Mesendoderm (in vitro differentiated cells): ENCODE data around the gene USP32.

Source experiments
- DNase-seq: peaks from one replicate; pipeline ENCODE4 v3.0.0; 2013
- H2AK5ac ChIP-seq: 2 replicates; pipeline ENCODE4 v1.6.1; 2013; ENCODE audit warnings: low read length, inconsistent platforms
- H2BK120ac ChIP-seq: 2 replicates; pipeline ENCODE4 v1.6.1; 2013; ENCODE audit warnings: low read depth, mild to moderate bottlenecking, low read length, moderate library complexity, mixed read lengths
- H2BK15ac ChIP-seq: replicated peaks from 2 replicates; pipeline ENCODE4 v1.6.1; 2013; ENCODE audit warnings: low read depth, mild to moderate bottlenecking, moderate library complexity
- H2BK5ac ChIP-seq: 2 replicates; pipeline ENCODE4 v1.6.1; 2013; ENCODE audit warnings: low read length, inconsistent platforms
- H3K18ac ChIP-seq: 2 replicates; pipeline ENCODE4 v1.6.1; 2013; ENCODE audit warnings: mild to moderate bottlenecking, low read length, mixed read lengths
- H3K23ac ChIP-seq: one replicate; pipeline ENCODE4 v1.6.1; 2013; ENCODE audit warnings: low read length
- H3K27ac ChIP-seq: 2 replicates; pipeline ENCODE4 v1.5.1; 2013; ENCODE audit warnings: low read depth, mild to moderate bottlenecking, inconsistent platforms, low read length, moderate library complexity
- H3K27me3 ChIP-seq: 2 replicates; pipeline ENCODE4 v1.6.1; 2013; ENCODE audit warnings: low read length, control low read depth, mild to moderate bottlenecking, inconsistent platforms; ENCODE audit not compliant: insufficient read depth, poor library complexity
- H3K36me3 ChIP-seq: 2 replicates; pipeline ENCODE4 v1.6.1; 2013; ENCODE audit warnings: low read length, inconsistent platforms; ENCODE audit not compliant: control insufficient read depth, insufficient read depth
- H3K4ac ChIP-seq: one replicate; pipeline ENCODE4 v1.6.1; 2013; ENCODE audit warnings: low read depth, mild to moderate bottlenecking, low read length, moderate library complexity
- H3K4me1 ChIP-seq: 2 replicates; pipeline ENCODE4 v1.6.1; 2013; ENCODE audit warnings: low read depth, low read length, inconsistent platforms; ENCODE audit not compliant: control insufficient read depth
- H3K4me2 ChIP-seq: 2 replicates; pipeline ENCODE4 v1.6.1; 2013; ENCODE audit warnings: low read length
- H3K4me3 ChIP-seq: 2 replicates; pipeline ENCODE4 v1.5.1; 2013; ENCODE audit warnings: mild to moderate bottlenecking, low read length
- H3K56ac ChIP-seq: one replicate; pipeline ENCODE4 v1.6.1; 2013; ENCODE audit warnings: low read length
- H3K79me1 ChIP-seq: 2 replicates; pipeline ENCODE4 v1.6.1; 2013; ENCODE audit warnings: low read length, inconsistent platforms
- H3K79me2 ChIP-seq: 2 replicates; pipeline ENCODE4 v1.6.1; 2013; ENCODE audit warnings: mild to moderate bottlenecking, low read length; ENCODE audit not compliant: control insufficient read depth, insufficient read depth
- H3K9ac ChIP-seq: 2 replicates; pipeline ENCODE4 v1.6.1; 2013; ENCODE audit warnings: low read length, inconsistent platforms
- H4K5ac ChIP-seq: one replicate; pipeline ENCODE4 v1.6.1; 2013; ENCODE audit warnings: low read length
- H4K8ac ChIP-seq: one replicate; pipeline ENCODE4 v1.6.1; 2013; ENCODE audit warnings: low read depth, mild to moderate bottlenecking, control low read depth, low read length, moderate library complexity
- WGBS: extraction: QIAGEN DNeasy Blood & Tissue Kit; methylation state at CpG from one replicate; pipeline ENCODE4 v1.1.7; 2013; ENCODE audit warnings: low lambda C conversion rate, missing lambda C conversion rate; ENCODE audit not compliant: insufficient coverage; ENCODE audit errors: extremely low coverage; 5-methylcytosine and 5-hydroxymethylcytosine counted together

The USP32 gene

DNA sequence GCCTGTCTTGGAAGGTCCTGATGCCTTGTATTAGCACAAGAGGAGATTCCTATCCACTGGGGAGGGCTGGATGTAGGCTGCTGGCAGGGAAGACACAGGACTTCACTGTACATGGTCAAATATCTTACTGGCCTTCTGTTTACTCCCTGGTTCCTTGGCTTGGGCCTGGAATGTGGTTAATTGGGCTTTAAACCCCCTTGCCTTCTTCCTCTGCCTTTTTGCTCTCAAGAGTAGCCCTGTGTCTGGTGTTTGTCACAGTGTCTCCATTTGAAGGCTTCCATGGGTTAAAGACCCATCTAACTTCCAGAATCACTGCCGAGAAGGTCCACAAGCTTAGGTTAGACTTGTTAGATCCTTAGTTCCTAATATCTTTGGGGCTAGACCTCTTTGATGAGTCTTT lies 23.2 kb upstream of the USP32 start:
- Histone ChIP-seq H2BK15ac (no peak overlapping the region), H3K18ac (no peak overlapping the region), H2BK5ac (no peak overlapping the region), H3K23ac (no peak overlapping the region), H3K9ac (no peak overlapping the region), H4K8ac (no peak overlapping the region), H3K79me2 (no peaks in the 10 kb centered on the region), H2BK120ac (no peak overlapping the region), H3K27me3 (no peaks in the 10 kb centered on the region), H3K4me3 (no peak overlapping the region), H3K79me1 (no peaks in the 10 kb centered on the region), H3K56ac (no peak overlapping the region), H2AK5ac (no peak overlapping the region), H3K4me1 (no peaks in the 10 kb centered on the region), H3K4ac (no peak overlapping the region), H4K5ac (no peak overlapping the region), H3K4me2 (no peak overlapping the region), H3K27ac (no peak overlapping the region), H3K36me3 (no peaks in the 10 kb centered on the region)
- no peak for DNase-seq
- no CpG with 5 or more reads among the region's 1 CpG for WGBS

DNA sequence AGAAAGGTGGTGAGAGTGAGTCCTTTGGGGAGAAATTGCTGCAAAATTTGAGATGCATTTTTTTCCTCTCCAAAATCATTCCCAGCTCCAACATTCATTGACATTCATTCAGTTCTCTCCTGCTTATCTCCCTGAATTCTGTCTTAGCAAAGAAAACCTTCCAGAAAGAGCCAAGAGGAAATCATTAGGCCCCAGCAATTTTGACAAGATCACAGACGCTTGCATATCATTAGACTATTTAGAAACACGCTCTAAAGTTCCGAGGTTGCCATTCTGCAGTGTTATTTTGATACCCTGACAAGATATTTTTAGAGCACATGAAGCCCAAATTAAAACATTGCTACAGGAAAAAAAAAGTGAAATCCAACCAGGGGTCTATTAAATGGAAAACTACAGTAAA lies 20.8 kb upstream of the USP32 start:
- H3K27me3 ChIP-seq = no peaks in the 10 kb centered on the region
- no peak for DNase-seq
- H4K5ac ChIP-seq = no peak overlapping the region

DNA sequence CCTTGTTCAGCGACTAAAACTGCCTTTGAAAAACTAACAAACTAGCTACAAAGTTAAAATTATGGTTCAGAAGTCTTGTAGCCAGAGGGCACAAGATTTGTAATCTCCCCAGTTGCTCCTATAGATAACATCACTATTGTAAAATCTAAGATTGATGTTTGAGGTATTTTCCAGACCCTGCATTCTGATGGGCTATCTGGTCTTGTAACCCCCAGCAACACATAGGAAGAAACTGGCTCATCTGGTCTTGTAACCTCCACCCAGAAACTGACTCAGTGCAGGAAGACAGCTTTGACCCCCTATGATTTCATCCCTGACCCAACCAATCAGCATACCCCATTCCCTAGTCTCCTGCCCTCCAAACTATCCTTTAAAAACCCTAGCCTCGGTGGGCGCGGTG lies 18.1 kb upstream of the USP32 start:
- no peak overlapping the region for H2BK120ac ChIP-seq
- H3K79me2 ChIP-seq = no peaks in the 10 kb centered on the region
- H3K23ac ChIP-seq = no peak overlapping the region
- no peak for DNase-seq
- no peak overlapping the region for H3K4me2 ChIP-seq
- H3K79me1 ChIP-seq = no peaks in the 10 kb centered on the region
- no CpG with 5 or more reads among the region's 4 CpGs for WGBS
- no peak overlapping the region for H2AK5ac ChIP-seq
- no peak overlapping the region for H3K4me3 ChIP-seq
- H3K56ac ChIP-seq = no peak overlapping the region
- no peak overlapping the region for H3K9ac ChIP-seq
- H3K27ac ChIP-seq = no peak overlapping the region
- no peak overlapping the region for H2BK15ac ChIP-seq
- no peak overlapping the region for H2BK5ac ChIP-seq
- no peaks in the 10 kb centered on the region for H3K4me1 ChIP-seq
- H3K18ac ChIP-seq = no peak overlapping the region
- no peak overlapping the region for H3K4ac ChIP-seq
- no peak overlapping the region for H4K8ac ChIP-seq
- H4K5ac ChIP-seq = no peak overlapping the region
- H3K27me3 ChIP-seq = no peaks in the 10 kb centered on the region
- H3K36me3 ChIP-seq = no peaks in the 10 kb centered on the region

More for the DNA sequence above, 20.8 kb upstream of the USP32 start:
- no peaks in the 10 kb centered on the region for H3K4me1 ChIP-seq
- H3K27ac ChIP-seq = no peak overlapping the region
- no peaks in the 10 kb centered on the region for H3K79me2 ChIP-seq
- no CpG with 5 or more reads among the region's 3 CpGs for WGBS
- no peak overlapping the region for H3K23ac ChIP-seq
- H2BK15ac ChIP-seq = no peak overlapping the region
- no peak overlapping the region for H2BK5ac ChIP-seq
- no peaks in the 10 kb centered on the region for H3K36me3 ChIP-seq
- H3K79me1 ChIP-seq = no peaks in the 10 kb centered on the region
- H3K9ac ChIP-seq = no peak overlapping the region
- H3K56ac ChIP-seq = no peak overlapping the region
- H3K4me3 ChIP-seq = no peak overlapping the region
- H4K8ac ChIP-seq = no peak overlapping the region
- H3K4ac ChIP-seq = no peak overlapping the region
- H3K18ac ChIP-seq = no peak overlapping the region
- H2BK120ac ChIP-seq = no peak overlapping the region
- no peak overlapping the region for H3K4me2 ChIP-seq
- no peak overlapping the region for H2AK5ac ChIP-seq

DNA sequence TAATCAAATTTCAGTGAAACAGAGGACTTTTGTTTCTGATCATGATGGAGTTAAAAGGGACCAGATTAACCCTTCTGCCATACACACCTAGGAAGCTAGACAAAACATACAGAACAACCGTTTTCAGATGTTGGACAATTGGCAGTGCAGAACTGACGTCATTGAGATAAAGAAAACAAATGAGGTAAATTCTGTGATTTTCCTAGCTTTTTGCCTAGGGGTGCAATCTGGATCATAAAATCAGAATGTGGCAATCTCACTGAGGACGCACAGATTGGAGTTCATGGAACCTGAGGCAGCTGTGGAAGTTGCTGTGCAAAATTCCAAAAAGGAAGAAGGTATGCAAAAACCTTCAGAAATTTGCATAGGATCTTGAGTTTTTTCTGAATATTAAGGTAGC lies 15.0 kb upstream of the USP32 start:
- no peak overlapping the region for H3K56ac ChIP-seq
- H3K4me3 ChIP-seq = no peak overlapping the region
- no peaks in the 10 kb centered on the region for H3K4me1 ChIP-seq
- H3K4ac ChIP-seq = no peak overlapping the region
- WGBS = no CpG with 5 or more reads among the region's 3 CpGs
- H2AK5ac ChIP-seq = no peak overlapping the region
- no peak overlapping the region for H2BK120ac ChIP-seq
- H3K18ac ChIP-seq = no peak overlapping the region
- no peak for DNase-seq
- no peaks in the 10 kb centered on the region for H3K79me2 ChIP-seq
- H2BK15ac ChIP-seq = no peak overlapping the region
- H3K4me2 ChIP-seq = no peak overlapping the region
- H2BK5ac ChIP-seq = no peak overlapping the region
- no peak overlapping the region for H4K8ac ChIP-seq
- no peak overlapping the region for H4K5ac ChIP-seq
- H3K23ac ChIP-seq = no peak overlapping the region
- H3K27me3 ChIP-seq = no peaks in the 10 kb centered on the region
- no peak overlapping the region for H3K9ac ChIP-seq
- H3K79me1 ChIP-seq = no peaks in the 10 kb centered on the region
- no peaks in the 10 kb centered on the region for H3K36me3 ChIP-seq
- no peak overlapping the region for H3K27ac ChIP-seq

DNA sequence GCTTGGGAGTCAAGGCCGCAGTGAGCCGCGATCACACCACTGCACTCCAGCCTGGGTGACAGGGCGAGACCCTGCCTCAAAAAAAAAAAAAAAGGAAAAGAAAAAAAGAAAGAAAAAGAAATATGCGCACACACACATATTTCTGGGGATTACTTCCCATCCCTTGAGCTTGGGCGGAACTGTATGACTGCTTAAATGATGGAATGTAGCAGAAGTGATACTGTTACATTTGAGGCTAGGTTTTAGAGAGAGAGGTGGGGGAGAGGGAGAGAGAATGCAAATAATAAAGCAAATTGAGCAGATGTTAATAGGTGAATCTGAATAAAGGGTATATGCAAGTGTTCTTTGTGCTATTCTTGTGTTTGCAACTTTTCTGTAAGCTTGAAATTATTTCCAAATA lies 12.0 kb upstream of the USP32 start:
- Histone ChIP-seq H3K4me2 (no peak overlapping the region), H3K27ac (no peak overlapping the region), H3K79me2 (no peaks in the 10 kb centered on the region), H3K4ac (no peak overlapping the region), H3K56ac (no peak overlapping the region), H4K5ac (no peak overlapping the region), H4K8ac (no peak overlapping the region), H3K27me3 (no peaks in the 10 kb centered on the region), H3K18ac (no peak overlapping the region), H2AK5ac (no peak overlapping the region), H3K4me1 (no peaks in the 10 kb centered on the region), H2BK15ac (no peak overlapping the region), H2BK120ac (no peak overlapping the region), H2BK5ac (no peak overlapping the region), H3K79me1 (no peaks in the 10 kb centered on the region), H3K9ac (no peak overlapping the region), H3K4me3 (no peak overlapping the region), H3K23ac (no peak overlapping the region), H3K36me3 (no peaks in the 10 kb centered on the region)
- no CpG with 5 or more reads among the region's 6 CpGs for WGBS
- no peak for DNase-seq

DNA sequence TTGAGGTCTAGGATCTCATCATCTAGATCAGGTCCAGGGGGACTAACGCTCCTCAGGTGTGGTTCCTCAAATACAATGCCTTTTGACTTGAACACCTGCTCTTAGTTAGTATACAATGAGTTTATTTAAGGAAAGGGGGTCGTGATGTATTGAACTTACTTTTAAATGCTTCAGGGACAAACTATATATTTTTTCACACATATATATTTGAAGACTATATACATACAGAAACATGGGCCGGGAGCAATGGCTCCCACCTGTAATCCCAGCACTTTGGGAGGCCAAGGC lies 11.5 kb upstream of the USP32 start:
- Histone ChIP-seq H2BK5ac (no peak overlapping the region), H3K4me3 (no peak overlapping the region), H3K4me1 (no peaks in the 10 kb centered on the region), H3K4me2 (no peak overlapping the region), H3K56ac (no peak overlapping the region), H3K79me1 (no peaks in the 10 kb centered on the region), H3K18ac (no peak overlapping the region), H3K79me2 (no peaks in the 10 kb centered on the region), H4K5ac (no peak overlapping the region), H2BK120ac (no peak overlapping the region), H3K27me3 (no peaks in the 10 kb centered on the region), H4K8ac (no peak overlapping the region), H2AK5ac (no peak overlapping the region), H3K27ac (no peak overlapping the region), H3K4ac (no peak overlapping the region), H3K23ac (no peak overlapping the region), H2BK15ac (no peak overlapping the region), H3K36me3 (no peaks in the 10 kb centered on the region), H3K9ac (no peak overlapping the region)
- WGBS = no CpG with 5 or more reads among the region's 3 CpGs
- DNase-seq = no peak
